Measurements from ENCODE around the gene HOXC6.
A peak's percentile ranks its signal among the peaks of the same experiment; 100 is the strongest.

DNA sequence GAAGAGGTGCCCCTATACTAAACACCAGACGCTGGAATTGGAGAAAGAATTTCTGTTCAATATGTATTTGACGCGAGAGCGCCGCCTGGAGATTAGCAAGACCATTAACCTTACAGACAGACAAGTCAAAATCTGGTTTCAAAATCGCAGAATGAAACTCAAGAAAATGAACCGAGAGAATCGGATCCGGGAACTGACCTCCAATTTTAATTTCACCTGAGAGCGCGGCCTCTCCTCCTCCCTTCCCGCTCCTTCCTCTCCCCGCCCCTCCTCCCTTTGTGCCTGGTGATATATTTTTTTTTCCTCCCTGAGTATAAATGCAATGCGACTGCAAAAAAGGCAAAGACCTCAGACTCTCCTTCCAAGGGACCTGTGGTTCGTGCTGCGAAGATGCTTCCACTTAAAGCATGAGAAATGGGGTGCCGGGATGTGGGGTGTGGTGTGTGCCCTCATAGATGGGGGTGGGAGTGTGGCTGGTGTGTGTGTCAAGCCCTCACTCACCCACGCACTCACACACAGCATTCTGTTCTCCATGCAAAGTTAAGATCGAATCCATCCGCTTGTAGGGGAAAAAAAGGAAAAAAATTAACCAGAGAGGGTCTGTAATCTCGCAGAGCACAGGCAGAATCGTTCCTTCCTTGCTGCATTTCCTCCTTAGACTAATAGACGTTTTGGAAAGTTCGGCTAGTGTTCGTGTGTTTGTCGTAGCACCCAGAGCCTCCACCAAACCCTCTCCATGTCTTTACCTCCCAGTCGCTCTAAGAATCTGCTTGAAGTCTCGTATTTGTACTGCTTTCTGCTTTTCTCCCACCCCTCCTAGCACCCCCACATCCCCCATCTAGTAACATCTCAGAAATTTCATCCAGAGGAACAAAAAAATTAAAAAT, 38.8 kb upstream of the HOXC6 start:
- peak in 4 of 5 experiments; percentile 14 to 50 (median 30) for TF ChIP-seq CTCF (IDR thresholded peaks at IDR 0.05)
- no peak for TF ChIP-seq POLR2A (IDR thresholded peaks at IDR 0.05)

Measured in tibial nerve (tissue), 3 donors.